K562 (cell line): Measurements from ENCODE around the gene SMG7. TPM values are rescaled to one million over a fixed set of nuclear protein-coding genes. Genes with fewer than 3 reads are reported as not detected.

Source experiments
- CHD4 ChIP-seq: fragments of 200-600 bp; sonication (generic); IDR thresholded peaks from 3 replicates; pipeline ENCODE4 v1.6.1; 2012; ENCODE audit warnings: low read depth, mild to moderate bottlenecking, mixed read lengths, low read length, inconsistent platforms; ENCODE audit not compliant: insufficient read depth, insufficient replicate concordance, poor library complexity, severe bottlenecking
- EGR1 ChIP-seq: fragments of 450-650 bp; conservative IDR thresholded peaks from 2 replicates; pipeline ENCODE4 v1.6.1; 2017; ENCODE audit warnings: mild to moderate bottlenecking
- ETV1 ChIP-seq: fragments of 450-650 bp; conservative IDR thresholded peaks from 2 replicates; pipeline ENCODE4 v1.6.1; 2016; ENCODE audit warnings: missing genetic modification characterization, control low read depth, low read depth, missing compliant biosample characterization
- HDAC3 ChIP-seq: fragments of 450-650 bp; IDR thresholded peaks from 2 replicates; pipeline ENCODE4 v1.6.1; 2018; ENCODE audit warnings: borderline replicate concordance, mild to moderate bottlenecking, moderate library complexity; ENCODE audit not compliant: partially characterized antibody
- KDM5B ChIP-seq: fragments of 200-600 bp; sonication (generic); IDR thresholded peaks from 2 replicates; pipeline ENCODE4 v1.6.1; 2012; ENCODE audit warnings: low read depth, mild to moderate bottlenecking, moderate library complexity, low read length, control low read depth, inconsistent platforms; ENCODE audit not compliant: insufficient replicate concordance
- PHF20 ChIP-seq: fragments of 450-650 bp; IDR thresholded peaks from 2 replicates; pipeline ENCODE4 v1.6.1; 2018; ENCODE audit not compliant: partially characterized antibody
- RAD51 ChIP-seq: fragments of 450-650 bp; IDR thresholded peaks from 2 replicates; pipeline ENCODE4 v1.7.1; 2016; ENCODE audit warnings: low read depth, mild to moderate bottlenecking, borderline replicate concordance
- SMARCA5 ChIP-seq: fragments of 450-650 bp; IDR thresholded peaks from 2 replicates; pipeline ENCODE4 v1.6.1; 2016
- SUPT5H ChIP-seq: fragments of 450-650 bp; IDR thresholded peaks from 2 replicates; pipeline ENCODE4 v1.6.1; 2016
- ZNF316 ChIP-seq: fragments of 450-650 bp; IDR thresholded peaks from 2 replicates; pipeline ENCODE4 v1.6.1; 2016
- ZNF41 ChIP-seq: fragments of 250-450 bp; sonication (Bioruptor Pico); conservative IDR thresholded peaks from 2 replicates; pipeline ENCODE4 v1.4.0; 2020; ENCODE audit warnings: mild to moderate bottlenecking
- ZNF584 ChIP-seq: fragments of 200-800 bp; sonication (Bioruptor generic); IDR thresholded peaks from 2 replicates; pipeline ENCODE4 v1.6.1; 2016; ENCODE audit warnings: low read depth, mild to moderate bottlenecking, missing genetic modification characterization, missing compliant biosample characterization
- ZZZ3 ChIP-seq: fragments of 450-650 bp; IDR thresholded peaks from 2 replicates; pipeline ENCODE4 v1.6.1; 2016; ENCODE audit warnings: antibody characterized with exemption, mild to moderate bottlenecking, moderate library complexity
- polyA plus RNA-seq, 8 experiments: library from polyadenylated mRNA; depleted of rRNA in 4 of 8; stranded (reverse) in 5 of 8; unstranded in 3 of 8; fragments of >200 nt; fragmentation: Nextera tagmentation in 2 of 8; fragmentation: Illumina TruSeq in 1 of 8; extraction: Ambion mirVana in 2 of 8; extraction: Trizol in 1 of 8; gene quantifications; 2 replicates each; pipeline versions ENCODE4 v1.2.1 to v1.2.3, GENCODE V29; 2011 to 2014; ENCODE audit warnings: inconsistent platforms in 1 of 8, missing spikeins in 1 of 8
- total RNA-seq, 7 experiments: library from RNA; depleted of rRNA in 6 of 7; stranded (reverse); fragments of >200 nt in 6 of 7; fragmentation: Illumina TruSeq in 2 of 7; extraction: Trizol in 2 of 7; gene quantifications; 2 replicates each; pipeline versions ENCODE4 v1.2.1 to v1.2.3, GENCODE V29; 2011 to 2021; ENCODE audit warnings: low replicate concordance in 1 of 7
- TF ChIP-seq, protein P1 (sequence below), 2 experiments: fragments of 450-650 bp; IDR thresholded peaks; 2 replicates each; pipeline ENCODE4 v1.6.1; 2016; ENCODE audit warnings: mild to moderate bottlenecking in 2 of 2, borderline replicate concordance in 1 of 2, low read depth in 1 of 2, moderate library complexity in 1 of 2
- TF ChIP-seq, protein P2 (sequence below): fragments of 250-450 bp; sonication (Bioruptor Pico); IDR thresholded peaks from 2 replicates; pipeline ENCODE4 v1.5.0; 2022; ENCODE audit warnings: mild to moderate bottlenecking
- TF ChIP-seq, protein P3 (sequence below): IDR thresholded peaks from 3 replicates; pipeline ENCODE4 v1.6.1; 2011; ENCODE audit warnings: borderline replicate concordance, mild to moderate bottlenecking; ENCODE audit not compliant: insufficient read length, insufficient read depth

Gene SMG7
- total and polyA plus RNA-seq, 9 of the 15 experiments (the other 6 are each of a cell fraction or from before 2014, with no cell fraction given), result 12.4 to 74.6 (median 29.0) TPM

DNA sequence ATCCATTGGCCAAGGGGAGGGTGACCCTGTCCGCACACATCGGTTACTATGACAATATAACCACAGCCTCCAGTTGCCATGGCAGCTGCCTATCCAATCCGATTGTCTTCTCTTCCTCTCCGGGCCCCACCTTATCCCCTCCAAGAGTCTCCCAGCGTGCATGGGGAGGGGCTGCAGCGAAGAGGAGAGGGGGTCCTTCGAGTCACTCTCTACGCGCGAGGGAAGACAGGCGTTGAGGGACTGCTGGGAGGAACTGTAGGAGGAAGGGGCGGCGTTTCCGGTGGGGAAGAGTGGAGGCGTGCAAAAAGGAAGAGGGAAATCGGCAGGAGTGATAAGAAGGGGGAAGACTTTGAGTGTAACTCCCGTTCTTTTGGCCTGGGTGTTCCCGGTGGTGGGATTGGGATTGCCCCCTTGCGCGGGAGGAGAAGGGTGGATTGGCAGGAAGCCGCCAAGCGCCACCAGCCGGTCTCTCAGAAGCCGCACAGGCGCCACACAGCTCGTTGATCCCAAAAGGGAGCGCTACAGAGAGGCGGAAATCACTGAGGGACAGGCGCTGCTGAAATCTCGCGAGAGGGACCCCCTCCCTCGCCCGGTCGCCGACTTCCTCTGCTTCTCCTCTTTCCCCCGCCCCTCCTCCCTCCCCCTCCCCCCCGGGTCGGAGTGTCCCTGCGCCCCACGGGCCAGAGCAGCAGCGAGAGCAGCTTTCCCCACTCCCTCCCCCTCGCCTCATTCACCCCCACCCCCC is 384 bp upstream of the SMG7 start (continued):
- TF ChIP-seq, protein P1, sequence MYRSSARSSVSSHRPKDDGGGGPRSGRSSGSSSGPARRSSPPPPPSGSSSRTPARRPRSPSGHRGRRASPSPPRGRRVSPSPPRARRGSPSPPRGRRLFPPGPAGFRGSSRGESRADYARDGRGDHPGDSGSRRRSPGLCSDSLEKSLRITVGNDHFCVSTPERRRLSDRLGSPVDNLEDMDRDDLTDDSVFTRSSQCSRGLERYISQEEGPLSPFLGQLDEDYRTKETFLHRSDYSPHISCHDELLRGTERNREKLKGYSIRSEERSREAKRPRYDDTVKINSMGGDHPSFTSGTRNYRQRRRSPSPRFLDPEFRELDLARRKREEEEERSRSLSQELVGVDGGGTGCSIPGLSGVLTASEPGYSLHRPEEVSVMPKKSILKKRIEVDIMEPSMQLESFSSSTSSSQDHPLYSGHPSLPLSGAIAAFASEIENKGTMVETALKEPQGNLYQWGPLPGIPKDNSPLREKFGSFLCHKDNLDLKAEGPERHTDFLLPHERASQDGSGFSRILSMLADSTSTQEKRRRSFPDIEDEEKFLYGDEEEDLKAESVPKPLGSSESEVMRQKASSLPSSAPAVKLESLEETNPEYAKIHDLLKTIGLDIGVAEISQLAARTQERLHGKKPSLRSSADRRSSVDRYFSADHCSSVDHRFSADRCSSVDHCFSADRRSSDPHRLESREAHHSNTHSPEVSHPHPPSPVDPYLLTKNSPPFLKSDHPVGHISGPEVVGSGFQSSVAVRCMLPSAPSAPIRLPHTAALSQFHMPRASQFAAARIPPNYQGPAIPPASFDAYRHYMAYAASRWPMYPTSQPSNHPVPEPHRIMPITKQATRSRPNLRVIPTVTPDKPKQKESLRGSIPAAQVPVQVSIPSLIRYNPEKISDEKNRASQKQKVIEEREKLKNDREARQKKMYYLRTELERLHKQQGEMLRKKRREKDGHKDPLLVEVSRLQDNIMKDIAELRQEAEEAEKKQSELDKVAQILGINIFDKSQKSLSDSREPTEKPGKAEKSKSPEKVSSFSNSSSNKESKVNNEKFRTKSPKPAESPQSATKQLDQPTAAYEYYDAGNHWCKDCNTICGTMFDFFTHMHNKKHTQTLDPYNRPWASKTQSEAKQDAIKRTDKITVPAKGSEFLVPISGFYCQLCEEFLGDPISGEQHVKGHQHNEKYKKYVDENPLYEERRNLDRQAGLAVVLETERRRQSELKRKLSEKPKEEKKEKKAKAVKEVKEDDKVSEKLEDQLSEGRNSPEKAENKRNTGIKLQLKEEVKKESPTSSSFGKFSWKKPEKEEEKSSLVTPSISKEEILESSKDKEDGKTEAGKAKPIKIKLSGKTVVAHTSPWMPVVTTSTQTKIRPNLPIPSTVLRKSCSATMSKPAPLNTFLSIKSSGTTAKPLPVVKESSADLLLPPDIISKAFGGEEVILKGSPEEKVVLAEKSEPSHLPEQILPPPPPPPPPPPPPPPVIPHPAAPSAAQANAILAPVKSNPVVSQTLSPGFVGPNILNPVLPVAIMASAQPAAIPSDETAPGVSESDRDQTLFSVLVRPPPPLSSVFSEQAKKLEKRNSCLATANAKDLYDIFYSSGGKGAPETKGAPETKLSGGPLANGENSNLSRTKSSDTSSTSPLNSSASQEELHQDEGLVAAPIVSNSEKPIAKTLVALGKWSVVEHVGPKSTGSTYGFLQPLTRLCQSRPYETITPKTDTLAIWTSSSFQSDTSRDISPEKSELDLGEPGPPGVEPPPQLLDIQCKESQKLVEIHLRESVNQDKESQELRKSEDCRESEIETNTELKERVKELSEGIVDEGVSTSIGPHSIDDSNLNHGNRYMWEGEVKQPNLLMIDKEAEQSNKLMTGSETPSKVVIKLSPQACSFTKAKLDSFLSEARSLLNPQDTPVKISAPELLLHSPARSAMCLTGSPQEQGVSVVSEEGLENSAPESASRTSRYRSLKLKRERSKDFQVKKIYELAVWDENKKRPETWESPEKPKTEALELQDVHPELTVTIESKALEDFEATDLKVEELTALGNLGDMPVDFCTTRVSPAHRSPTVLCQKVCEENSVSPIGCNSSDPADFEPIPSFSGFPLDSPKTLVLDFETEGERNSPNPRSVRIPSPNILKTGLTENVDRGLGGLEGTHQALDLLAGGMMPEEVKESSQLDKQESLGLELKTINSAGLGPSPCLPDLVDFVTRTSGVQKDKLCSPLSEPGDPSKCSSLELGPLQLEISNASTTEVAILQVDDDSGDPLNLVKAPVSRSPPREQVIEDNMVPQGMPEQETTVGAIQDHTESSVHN (IDR thresholded peaks at IDR 0.05; ENCODE audit: borderline replicate concordance in 1 of 2, low read depth in 1 of 2), result peak in 1 of 2 experiments; percentile 64; a peak in 2 of 4 replicates
- peak; percentile 3 for TF ChIP-seq KDM5B
- TF ChIP-seq ETV1, result peak; percentile 94
- TF ChIP-seq ZNF316, result no peak
- TF ChIP-seq HDAC3, result peak; percentile 90
- TF ChIP-seq, protein P2, sequence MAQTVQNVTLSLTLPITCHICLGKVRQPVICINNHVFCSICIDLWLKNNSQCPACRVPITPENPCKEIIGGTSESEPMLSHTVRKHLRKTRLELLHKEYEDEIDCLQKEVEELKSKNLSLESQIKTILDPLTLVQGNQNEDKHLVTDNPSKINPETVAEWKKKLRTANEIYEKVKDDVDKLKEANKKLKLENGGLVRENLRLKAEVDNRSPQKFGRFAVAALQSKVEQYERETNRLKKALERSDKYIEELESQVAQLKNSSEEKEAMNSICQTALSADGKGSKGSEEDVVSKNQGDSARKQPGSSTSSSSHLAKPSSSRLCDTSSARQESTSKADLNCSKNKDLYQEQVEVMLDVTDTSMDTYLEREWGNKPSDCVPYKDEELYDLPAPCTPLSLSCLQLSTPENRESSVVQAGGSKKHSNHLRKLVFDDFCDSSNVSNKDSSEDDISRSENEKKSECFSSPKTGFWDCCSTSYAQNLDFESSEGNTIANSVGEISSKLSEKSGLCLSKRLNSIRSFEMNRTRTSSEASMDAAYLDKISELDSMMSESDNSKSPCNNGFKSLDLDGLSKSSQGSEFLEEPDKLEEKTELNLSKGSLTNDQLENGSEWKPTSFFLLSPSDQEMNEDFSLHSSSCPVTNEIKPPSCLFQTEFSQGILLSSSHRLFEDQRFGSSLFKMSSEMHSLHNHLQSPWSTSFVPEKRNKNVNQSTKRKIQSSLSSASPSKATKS (CRISPR knock-in tag), result peak; percentile 37; the same call in 1 of the 2 replicates
- TF ChIP-seq ZZZ3, result peak; percentile 93
- no peak for TF ChIP-seq ZNF584 (CRISPR knock-in tag)
- peak; percentile 78 for TF ChIP-seq EGR1
- TF ChIP-seq, protein P3, sequence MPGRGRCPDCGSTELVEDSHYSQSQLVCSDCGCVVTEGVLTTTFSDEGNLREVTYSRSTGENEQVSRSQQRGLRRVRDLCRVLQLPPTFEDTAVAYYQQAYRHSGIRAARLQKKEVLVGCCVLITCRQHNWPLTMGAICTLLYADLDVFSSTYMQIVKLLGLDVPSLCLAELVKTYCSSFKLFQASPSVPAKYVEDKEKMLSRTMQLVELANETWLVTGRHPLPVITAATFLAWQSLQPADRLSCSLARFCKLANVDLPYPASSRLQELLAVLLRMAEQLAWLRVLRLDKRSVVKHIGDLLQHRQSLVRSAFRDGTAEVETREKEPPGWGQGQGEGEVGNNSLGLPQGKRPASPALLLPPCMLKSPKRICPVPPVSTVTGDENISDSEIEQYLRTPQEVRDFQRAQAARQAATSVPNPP, result no peak
- no peak for TF ChIP-seq CHD4
- TF ChIP-seq PHF20, result peak; percentile 100
- peak; percentile 69 for TF ChIP-seq ZNF41 (CRISPR knock-in tag)
- TF ChIP-seq SUPT5H, result peak; percentile 32
- 0 out of 2 replicates have a peak, but pooled peaks have one; percentile 12 for TF ChIP-seq RAD51
- no peak for TF ChIP-seq SMARCA5
